Bronchial epithelial cell (primary cell): ENCODE data around the gene EGR1. TPM values are rescaled to one million over a fixed set of nuclear protein-coding genes. Genes with fewer than 3 reads are reported as not detected.

ENCODE experiments used
- DNase-seq: peaks from one replicate; pipeline ENCODE4 v3.0.0-alpha.2; 2010; ENCODE audit warnings: low read depth
- FAIRE-seq: peaks from 2 replicates; lab custom pipeline; 2011; peaks lifted over from hg19 to GRCh38; lab: Jason Lieb, UNC
- H3K27me3 ChIP-seq: 2 replicates; pipeline ENCODE4 v1.5.1; 2011; ENCODE audit warnings: low read length; ENCODE audit not compliant: control insufficient read depth, insufficient read depth
- H3K36me3 ChIP-seq: 2 replicates; pipeline ENCODE4 v1.5.1; 2011; ENCODE audit warnings: low read length; ENCODE audit not compliant: control insufficient read depth, insufficient read depth
- H3K4me3 ChIP-seq: 2 replicates; pipeline ENCODE4 v1.5.1; 2011; ENCODE audit warnings: mild to moderate bottlenecking, low read depth, low read length, control low read depth
- CTCF ChIP-seq: IDR thresholded peaks from 2 replicates; pipeline ENCODE4 v1.5.1; 2011; ENCODE audit warnings: mild to moderate bottlenecking, moderate library complexity, low read length, control low read depth, inconsistent platforms; ENCODE audit not compliant: insufficient read depth, severe bottlenecking
- total RNA-seq: library from RNA; depleted of rRNA; stranded (reverse); fragments of >200 nt; gene quantifications from 2 replicates; pipeline ENCODE4 v1.2.1, GENCODE V29; 2014

The EGR1 gene
- total RNA-seq, 1 donor from 2014 or later = 9.0 TPM

GRCh38 chr5:138495351-138495750, 30.1 kb downstream of the EGR1 start:
- H3K4me3 ChIP-seq = no peak overlapping the region
- no peaks in the 10 kb centered on the region for H3K36me3 ChIP-seq
- FAIRE-seq (no peak), DNase-seq (peak; percentile 50)
- H3K27me3 ChIP-seq = no peaks in the 10 kb centered on the region
- no peak for TF ChIP-seq CTCF

- Histone ChIP-seq H3K4me3 (no peak overlapping the region), H3K36me3 (no peaks in the 10 kb centered on the region), H3K27me3 (no peaks in the 10 kb centered on the region)
- DNase-seq (no peak), FAIRE-seq (no peak)
- TF ChIP-seq CTCF = no peak
These were observed 33.1 kb downstream of the EGR1 start for GRCh38 chr5:138498376-138498775.

GRCh38 chr5:138502121-138502520, 36.8 kb downstream of the EGR1 start:
- no peaks in the 10 kb centered on the region for H3K36me3 ChIP-seq
- no peak for TF ChIP-seq CTCF
- no peak overlapping the region for H3K4me3 ChIP-seq
- no peaks in the 10 kb centered on the region for H3K27me3 ChIP-seq
- DNase-seq (peak; percentile 73), FAIRE-seq (peak; percentile 18)

- FAIRE-seq (no peak), DNase-seq (no peak)
- Histone ChIP-seq H3K4me3 (no peak overlapping the region), H3K36me3 (no peaks in the 10 kb centered on the region), H3K27me3 (no peaks in the 10 kb centered on the region)
- no peak for TF ChIP-seq CTCF
These were observed 37.2 kb downstream of the EGR1 start for GRCh38 chr5:138502521-138502920.

- H3K4me3 ChIP-seq = no peak overlapping the region
- FAIRE-seq (no peak), DNase-seq (peak; percentile 76)
- peak; percentile 74 for TF ChIP-seq CTCF
- no peaks in the 10 kb centered on the region for H3K27me3 ChIP-seq
- H3K36me3 ChIP-seq = peaks cover 4% of the 10 kb centered on the region
These were observed 38.4 kb downstream of the EGR1 start for GRCh38 chr5:138503487-138504270.
